GM21717 (cell line): Measurements from ENCODE around the gene RFT1.
A peak's percentile ranks its signal among the peaks of the same experiment; 100 is the strongest.

ENCODE experiments used
- ATAC-seq: cut with Tn5 transposase; IDR thresholded peaks from one replicate; pipeline ENCODE4 v1.9.1; 2021; ENCODE audit warnings: mild to moderate bottlenecking, moderate library complexity; ENCODE audit not compliant: unreplicated experiment

RFT1 gene

DNA sequence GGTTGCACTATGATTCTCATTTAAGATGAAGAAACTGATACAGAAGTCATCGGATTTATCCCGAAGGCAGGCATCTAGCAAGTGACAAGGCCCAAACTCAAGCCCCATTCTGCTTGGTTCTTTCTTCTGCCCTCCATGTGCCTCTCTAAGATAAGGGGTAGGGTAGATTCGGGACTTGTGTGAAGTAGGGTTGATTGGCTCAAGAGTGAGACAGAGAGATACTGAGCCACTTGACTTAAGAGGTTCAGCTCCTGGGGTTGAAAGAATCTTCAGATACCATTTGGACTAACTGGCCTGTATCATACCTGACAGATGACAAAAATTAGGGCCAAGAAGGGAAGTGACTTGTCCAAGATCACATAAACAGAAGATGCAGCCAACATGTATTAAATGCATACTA is 891 bp downstream of the RFT1 start:
- no peak for ATAC-seq

DNA sequence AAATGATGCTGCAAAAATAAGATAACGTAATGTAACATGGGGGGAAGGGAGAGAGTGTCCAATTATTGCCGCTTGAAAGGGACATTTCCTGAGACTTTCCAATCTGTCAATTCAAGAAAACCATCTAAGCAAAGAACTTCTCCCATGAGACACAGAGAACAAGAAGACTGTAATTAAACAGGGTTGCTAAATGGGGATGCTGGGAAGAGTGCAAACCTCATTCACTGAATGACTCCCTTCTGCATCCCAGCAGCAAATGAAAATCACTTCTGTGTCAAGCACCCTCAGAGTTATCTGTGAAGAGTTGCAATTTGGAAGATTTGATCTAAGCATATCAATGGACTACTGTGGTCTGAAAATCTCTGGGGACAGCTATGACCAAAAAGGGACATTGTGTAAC is 3.6 kb downstream of the RFT1 start:
- no peak for ATAC-seq

- ATAC-seq = no peak
Measured at GRCh38 chr3:53123953-53124352, 6.3 kb downstream of the RFT1 start.

- ATAC-seq = no peak
Measured at GRCh38 chr3:53123510-53123909, 6.7 kb downstream of the RFT1 start.

GRCh38 chr3:53122933-53123305 is 7.3 kb downstream of the RFT1 start:
- no peak for ATAC-seq

DNA sequence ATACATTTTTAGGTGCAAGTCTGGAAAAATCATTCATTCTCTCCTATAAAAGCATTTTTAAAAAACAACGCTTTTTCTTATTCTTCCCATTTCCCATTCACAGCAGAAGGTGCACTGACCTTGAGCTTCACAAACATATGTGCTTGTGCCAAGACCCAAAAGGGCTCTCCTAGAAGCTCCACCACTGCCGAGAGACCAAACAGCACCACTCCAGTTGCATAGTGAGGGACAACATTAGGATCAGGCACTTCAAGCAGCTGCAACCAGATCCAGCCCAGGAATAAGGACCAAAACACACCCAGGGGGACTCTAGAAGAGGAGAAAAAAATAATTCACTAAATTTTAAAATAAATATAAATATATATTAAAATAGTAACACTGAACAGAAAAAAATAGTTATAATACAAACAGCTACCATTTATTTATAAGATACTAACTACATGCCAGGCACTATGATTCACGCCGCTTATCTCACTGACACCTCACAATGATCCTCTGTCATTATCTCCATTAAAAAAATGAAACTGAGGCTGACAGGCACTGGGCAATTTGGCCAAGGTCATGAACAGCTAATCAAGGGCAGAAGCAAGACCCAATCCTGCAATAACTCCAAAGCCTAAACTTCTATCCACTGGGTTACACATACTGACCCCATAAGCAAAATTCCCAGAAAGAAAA is 7.8 kb downstream of the RFT1 start:
- ATAC-seq = no peak

DNA sequence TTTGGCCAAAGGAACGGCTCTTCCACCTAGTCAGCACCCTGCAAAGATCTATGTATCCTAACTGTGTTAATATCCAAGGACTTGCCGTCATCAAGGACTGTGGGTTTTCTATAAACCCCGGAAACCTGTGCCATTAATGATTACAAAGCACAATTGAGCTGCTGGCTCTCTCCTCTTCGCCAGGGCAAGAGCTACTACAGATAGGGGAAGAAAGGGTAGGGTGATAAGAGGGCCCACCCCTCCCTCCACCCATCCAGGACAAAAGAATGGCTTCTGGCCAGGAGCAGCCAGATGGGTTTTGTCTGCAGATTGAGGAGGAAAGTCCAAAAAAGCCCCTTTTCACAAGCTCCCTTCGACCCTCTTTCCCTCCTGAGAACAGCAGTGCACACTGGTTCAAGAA is 9.9 kb downstream of the RFT1 start:
- ATAC-seq = no peak

GRCh38 chr3:53116956-53117355 is 13.3 kb downstream of the RFT1 start:
- no peak for ATAC-seq

DNA sequence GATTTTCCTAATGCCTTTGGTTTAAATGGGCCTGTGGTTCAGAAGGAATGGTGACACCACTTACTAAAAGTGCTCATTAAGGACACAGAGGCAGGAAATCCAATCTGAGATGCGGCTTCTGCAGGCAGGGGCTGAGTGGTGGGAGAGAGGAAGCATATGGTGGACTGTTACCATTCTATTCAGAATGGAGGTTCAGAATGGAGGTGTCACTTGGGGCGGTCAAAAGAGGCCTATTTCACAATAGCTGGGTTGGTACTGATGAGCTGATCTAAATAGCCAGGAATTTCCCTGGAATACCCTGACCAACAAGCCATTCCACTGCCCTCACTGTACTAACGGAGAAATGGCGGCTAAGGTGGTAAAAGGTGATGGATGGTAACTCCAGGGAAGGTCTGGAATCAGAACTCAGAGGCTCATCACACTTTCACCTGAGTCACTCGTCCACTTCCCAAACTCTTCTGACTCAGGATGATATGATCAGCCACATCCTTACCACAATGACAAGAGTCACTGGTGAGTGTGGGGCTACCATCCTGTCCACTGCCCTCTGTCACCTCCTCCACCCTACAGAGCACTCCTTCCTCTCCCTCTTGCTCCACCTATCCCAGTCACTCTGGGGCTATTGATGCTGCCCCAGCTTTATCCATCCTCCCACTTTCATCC is 15.7 kb downstream of the RFT1 start:
- ATAC-seq = no peak

GRCh38 chr3:53114011-53114400 is 16.2 kb downstream of the RFT1 start:
- ATAC-seq = peak; percentile 64

GRCh38 chr3:53113293-53114010 is 16.8 kb downstream of the RFT1 start:
- no peak for ATAC-seq

DNA sequence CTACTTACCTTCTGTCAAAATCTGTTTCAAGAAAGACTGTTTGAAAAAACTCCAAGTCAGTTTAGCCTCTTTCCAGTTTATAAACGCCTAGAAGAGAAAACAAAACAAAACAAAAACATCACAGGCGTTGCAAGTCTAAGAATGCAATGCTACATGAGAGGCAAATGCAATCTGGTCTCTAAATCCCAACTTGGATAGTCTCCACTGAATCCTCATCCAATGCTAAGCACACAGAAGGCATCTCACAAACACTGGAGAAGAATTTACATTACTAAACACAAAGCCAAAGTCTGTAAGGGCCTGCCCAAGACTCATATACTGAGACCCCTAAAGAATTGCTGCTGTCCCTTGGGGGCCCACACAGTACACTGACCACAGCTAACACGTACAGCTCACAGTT is 18.4 kb downstream of the RFT1 start:
- ATAC-seq = no peak

DNA sequence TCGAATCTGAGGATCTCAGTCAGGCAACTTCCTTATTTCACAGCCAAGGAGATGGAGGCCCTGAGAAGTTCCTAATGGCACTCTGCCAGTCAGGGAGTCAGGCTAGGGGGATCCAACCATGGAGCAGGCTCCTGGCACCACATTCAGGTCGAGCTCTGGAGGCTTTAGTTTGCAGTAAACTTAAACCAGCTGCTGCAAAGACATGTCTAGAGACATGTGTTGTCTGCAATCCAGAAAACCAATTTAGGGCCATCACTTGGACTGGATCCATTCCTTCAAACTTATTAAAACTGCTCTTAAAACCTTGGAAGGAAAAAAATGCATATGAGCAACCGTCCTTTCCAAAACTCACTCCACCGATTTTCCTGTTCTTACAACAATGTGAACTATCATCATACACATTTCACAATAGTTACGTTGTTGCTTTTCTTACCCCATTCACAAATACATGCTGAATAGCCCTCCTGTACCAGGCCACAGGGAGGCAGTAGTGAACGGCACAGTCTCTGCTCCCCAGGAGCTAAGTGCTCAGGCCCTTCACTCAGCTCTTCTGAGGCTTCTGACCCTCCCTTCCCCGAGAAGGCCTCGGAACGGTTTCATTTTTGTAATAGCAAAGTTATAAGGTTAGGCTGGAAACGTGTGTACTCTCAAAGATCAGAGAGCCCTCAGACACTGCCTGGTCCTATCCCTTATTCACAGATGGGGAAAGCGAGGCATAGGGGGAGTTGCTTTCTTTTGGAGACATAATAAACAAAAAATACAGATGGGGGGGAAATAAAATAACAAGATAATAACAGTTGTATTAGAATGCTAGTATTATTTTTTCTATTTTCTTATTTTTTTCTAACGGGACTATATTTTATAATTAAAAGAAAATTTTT is 20.1 kb downstream of the RFT1 start:
- no peak for ATAC-seq

DNA sequence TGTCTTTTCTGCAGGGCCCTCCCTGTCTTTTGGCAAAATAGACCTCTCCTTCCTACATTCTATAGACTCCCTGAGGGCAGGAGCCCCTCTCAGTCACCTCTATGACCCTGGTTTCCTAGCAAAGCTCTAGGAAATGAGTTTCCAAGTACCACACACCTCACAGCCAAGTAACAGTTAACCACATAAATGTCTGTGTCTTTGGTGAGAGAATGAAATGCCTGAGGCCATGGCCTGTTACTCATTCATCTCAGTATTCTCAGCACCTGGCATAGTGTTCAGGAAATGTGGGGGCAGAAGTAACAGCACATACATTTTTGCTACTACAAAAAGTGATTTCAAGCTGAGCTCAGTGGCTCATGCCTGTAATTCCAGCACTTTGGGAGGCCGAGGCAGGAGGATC is 21.0 kb downstream of the RFT1 start:
- ATAC-seq = no peak

DNA sequence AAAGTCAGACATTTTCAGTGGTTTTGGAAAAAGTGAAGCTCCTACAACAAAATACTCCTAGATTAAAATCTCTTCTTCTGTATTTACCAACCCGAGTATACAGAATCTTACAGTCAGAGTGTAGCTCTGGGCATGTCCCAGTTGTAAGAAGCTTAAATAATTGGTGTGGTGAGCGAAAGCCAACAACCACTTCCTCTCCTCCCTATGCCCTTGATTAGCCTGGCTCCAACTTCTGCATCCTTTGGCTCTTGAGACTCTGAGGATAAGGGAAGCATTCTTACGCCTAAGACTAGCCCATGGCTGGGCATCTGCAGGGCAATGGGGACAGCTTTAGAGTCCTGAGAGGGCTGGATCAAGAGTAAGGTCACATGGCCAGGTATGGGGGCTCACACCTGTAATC is 25.5 kb downstream of the RFT1 start:
- no peak for ATAC-seq

DNA sequence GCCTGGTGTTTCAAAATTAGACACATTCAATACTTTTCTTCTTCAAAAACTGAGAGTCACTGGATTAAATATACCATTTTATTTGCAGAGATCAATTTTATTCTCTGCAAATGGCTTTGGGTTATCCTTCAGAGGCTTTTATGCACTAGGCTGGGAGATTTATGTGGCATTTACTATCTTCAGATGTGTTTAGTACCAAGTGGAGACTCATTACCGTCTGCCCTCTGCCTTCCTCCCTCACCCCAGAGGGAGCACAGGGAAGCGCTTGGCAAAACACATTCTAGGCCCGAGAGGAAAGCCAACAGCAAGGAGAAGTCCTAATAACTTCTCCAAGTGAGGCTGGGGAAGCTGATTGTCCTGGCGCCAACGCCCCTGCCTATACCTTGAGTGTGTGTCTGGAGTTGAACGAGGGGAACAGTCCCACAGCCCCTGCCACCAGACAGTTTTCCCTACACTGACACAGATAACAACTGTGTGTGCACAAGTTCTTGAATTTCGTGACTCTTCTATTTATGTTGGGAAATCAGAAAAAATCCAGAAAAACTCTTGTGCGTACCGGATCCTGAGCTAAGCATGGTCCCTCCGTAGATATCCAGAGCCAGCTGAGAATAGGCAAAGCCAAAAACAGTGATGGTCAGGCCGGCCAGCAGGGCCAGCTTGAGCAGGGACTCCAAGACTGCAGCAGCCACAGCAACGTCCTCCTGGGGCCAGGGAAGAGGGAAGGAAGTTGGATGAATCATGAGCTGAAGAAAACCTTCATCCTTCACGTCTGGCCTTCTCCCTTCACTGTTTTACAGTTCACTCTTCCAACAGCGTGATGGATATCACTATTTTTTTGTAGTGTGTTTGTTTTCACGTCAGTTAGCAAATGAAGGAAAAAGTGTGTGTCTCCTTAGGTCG is 26.6 kb downstream of the RFT1 start:
- ATAC-seq = no peak

GRCh38 chr3:53102601-53103147 is 27.6 kb downstream of the RFT1 start:
- ATAC-seq = peak; percentile 53

DNA sequence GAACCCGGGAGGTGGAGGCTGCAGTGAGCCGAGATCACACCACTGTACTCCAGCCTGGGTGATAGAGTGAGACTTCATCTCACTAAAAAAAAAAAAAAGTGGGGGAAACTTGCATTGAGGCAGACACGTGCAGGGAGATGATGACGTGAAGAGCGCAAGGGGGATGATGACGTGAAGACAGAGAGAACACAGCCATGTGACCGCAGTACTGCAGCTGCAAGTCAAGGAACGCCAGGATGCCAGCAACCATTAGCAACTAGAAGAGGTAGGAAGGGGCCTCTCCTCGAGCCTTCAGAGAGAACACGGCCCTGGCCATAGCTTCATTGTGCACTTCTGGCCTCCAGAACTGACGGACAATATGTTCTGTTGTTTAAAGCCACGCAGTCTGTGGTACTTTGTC is 28.3 kb downstream of the RFT1 start:
- ATAC-seq = no peak

GRCh38 chr3:53100818-53101466 is 29.3 kb downstream of the RFT1 start:
- ATAC-seq = no peak

- ATAC-seq = no peak
Measured at GRCh38 chr3:53097887-53098286, 32.3 kb downstream of the RFT1 start.
